Right ventricle myocardium superior (tissue), 1 donor: ENCODE results near the gene SWI5. TPM values are rescaled to one million over a fixed set of nuclear protein-coding genes. Genes with fewer than 3 reads are reported as not detected.
A peak's percentile ranks its signal among the peaks of the same experiment; 100 is the strongest.

Experiments
- ATAC-seq: fragments of 200-7000 bp; cut with Tn5 transposase; one replicate; pipeline ENCODE4 v1.9.1; 2020; ENCODE audit warnings: mild to moderate bottlenecking; ENCODE audit not compliant: poor library complexity
- DNase-seq: peaks from one replicate; pipeline ENCODE4 v3.0.0-alpha.2; 2020
- intact Hi-C: fragments of 100-400 bp; cut with DNase I; formaldehyde crosslinking; loops from one replicate; pipeline ENCODE4 v1.11.2; 2022
- total RNA-seq: library from RNA; stranded (reverse); fragmentation: NEBNext Ultra II Directional; extraction: Animal tissue kit (Norgen Biotek cat#: 25700); gene quantifications from one replicate; pipeline ENCODE4 v1.2.1, GENCODE V29; 2021
- donor health status: DM: no; HTN: yes; CAD: no; lungs with severe emphysema.

The SWI5 gene
- total RNA-seq, 1 donor from 2014 or later, result 16.3 TPM

DNA sequence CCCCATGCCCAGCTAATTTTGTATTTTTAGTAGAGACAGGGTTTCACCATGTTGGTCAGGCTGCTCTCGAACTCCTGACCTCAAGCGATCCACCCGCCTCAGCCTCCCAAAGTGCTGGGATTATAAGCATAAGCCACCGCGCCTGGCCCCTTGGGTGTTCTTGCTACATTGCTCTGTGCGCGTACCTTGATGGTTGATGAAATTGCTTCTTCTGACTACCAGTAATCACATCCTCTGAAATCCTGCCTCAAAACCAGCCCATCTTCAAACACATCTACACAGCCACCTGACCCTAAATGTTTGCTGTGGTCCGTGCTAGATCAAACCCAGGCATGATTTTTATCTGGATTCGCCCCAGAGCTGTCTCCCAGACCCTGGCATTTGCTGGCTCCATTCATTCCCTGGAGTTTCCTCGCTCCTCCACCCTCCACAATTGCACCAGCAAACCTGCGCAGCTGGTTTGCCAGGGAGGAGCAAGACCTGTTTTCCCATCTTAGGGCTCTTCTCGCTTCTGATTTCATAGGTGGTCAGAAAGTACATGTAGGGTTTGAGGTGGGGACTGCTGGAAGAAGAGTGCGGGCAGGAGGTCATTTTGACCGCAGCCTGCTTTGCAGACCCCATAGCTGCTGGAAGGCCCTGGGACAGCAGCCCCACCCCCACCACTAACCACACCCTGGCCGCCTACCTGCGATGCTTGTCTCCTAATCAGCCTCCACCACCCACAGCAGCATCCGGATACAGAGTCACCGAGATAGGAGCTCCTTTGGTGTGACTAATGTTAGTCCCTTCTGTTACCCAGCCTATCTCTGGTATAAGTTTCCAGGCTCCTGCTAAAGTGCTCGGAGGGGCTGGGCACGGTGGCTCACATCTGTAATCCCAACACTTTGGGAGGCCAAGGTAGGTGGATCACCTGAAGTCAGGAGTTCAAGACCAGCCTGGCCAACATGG is 22.7 kb downstream of the SWI5 start:
- intact Hi-C loops, result no loop called here
- ATAC-seq, result no peak
- no peak for DNase-seq

DNA sequence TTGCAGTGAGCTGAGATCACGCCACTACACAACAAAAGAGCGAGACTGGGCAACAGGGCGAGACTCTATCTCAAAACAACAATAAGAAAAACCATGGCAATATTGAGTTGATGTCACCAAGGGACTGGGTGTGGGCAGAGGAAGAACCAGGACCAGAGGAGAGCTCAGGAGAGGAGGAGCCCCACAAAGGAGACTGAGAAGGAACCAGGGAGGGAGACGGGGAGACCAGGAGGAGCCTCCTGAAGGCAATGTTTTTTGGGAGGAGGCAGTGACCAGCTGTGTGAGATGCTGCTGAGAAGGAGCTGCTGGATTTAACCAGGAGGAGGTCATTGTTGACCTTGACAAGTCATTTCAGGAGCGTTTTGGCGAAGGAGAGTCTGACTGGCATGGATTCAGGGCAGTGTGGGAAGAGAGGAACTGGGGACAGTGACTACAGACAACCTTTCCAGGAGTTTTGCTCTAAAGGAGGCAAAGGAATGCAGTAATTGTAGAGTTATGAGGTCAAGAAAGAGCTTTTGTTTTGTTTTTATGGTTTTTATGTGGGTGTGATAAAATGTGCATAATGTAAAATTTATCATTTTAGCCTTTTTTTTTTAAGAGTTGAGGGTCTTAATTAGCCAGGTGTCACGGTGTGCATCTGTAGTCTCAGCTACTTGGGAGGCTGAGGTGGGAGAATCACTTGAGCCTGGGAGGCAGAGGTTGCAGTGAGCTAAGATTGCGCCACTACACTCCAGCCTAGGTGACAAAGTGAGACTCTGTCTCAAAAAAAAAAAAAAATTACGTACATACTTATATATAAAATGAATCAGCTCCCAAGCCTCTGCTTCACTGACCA is 28.3 kb downstream of the SWI5 start:
- intact Hi-C loops, result no loop called here
- DNase-seq (no peak), ATAC-seq (peak; percentile 44)

DNA sequence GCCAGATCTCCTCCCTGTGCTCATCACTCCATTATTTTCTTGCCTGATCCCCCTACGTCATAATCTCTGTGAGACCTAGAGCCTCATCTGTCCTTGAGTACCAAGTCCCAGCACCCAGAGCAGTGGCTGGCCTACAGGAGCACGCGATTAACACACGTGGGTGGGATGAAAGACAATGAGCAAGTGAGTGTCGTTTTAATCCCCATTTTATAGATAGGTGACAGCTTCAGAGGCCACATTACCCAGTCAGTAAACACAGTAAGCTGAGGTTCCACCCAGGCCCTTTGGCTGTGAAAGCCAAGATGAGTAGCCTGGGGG is 28.9 kb downstream of the SWI5 start:
- intact Hi-C loops, result no loop called here
- ATAC-seq (no peak), DNase-seq (no peak)

DNA sequence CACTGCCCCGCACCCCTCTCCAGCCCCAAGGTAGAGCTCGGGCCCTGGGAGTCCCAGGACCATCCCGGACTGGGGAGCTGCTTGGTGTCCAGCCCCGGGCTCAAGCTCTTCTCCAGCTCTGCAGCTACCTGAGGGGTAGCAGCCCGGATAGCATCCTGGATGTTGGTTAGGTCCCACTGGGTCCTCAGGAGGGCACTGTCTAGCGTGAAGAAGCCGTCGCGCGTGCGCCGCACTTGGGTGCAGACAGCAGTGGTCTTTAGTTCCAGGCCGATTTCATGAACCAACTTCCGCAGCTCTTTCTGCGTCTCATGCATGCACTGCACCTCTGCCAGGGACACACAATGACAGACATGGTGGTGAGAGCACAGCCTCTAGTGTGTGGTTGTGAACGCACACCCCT is 33.5 kb downstream of the SWI5 start:
- intact Hi-C loops, result no loop called here
- no peak for ATAC-seq
- no peak for DNase-seq

DNA sequence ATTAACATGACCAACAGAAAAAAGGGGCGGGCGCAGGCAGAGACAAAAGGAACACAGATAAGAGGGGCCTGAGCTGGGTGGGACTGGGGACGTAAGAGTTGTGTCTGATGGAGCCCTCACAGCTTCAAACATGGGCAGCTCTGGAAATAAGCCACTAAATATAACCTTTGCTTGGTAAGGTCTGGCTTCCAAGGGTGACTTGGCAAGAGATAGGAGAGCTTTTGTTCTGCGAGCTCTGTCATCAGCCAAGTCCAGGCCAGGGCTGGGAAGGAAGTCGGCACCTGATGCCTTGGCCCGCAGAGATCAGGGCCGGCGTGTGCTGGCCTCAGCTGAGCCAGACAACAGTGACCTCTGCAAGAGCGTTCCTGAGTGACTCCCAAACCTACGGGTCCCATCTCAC is 34.4 kb downstream of the SWI5 start:
- peak; percentile 60 for DNase-seq
- peak; percentile 92 for ATAC-seq
- intact Hi-C loops, result no loop called here

DNA sequence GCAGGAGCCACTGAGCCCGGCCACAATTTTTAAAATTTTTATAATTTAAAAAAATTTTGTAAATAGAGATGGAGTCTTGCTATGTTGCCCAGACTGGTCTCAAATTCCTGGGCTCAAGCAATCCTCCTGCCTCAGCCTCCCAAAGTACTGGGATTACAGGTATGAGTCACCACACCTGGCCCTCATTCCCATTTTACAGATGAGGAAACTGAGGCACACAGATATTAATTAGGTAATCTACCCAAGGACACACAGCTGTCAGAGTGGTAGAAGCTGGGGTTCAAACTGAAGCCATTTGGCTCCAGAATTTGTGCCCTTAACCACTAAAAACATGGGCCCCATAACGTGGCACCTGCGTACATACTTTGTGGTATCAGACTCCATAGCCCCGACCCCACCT is 38.6 kb downstream of the SWI5 start:
- intact Hi-C loops, result no loop called here
- DNase-seq, result no peak
- ATAC-seq, result no peak

DNA sequence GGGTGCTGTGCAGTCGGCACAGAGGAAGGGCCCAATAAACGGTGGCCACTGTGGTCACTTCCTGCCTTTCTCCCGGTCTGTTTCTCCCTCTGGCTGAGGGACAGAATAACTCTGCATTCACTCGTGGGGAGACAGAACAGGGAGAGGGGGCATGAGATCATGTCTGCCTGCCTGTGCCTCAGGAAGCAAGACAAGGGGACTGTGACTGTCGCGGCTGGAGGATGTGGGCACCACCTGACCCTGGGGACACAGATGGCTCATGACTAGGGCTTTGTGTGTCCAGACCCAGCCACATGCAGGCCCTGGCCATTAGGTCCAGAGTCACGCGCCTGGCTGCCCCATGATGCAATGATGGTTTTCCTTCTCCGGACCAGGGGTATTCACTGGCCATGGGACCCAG is 40.3 kb downstream of the SWI5 start:
- intact Hi-C loops, result no loop called here
- DNase-seq, result no peak
- no peak for ATAC-seq

DNA sequence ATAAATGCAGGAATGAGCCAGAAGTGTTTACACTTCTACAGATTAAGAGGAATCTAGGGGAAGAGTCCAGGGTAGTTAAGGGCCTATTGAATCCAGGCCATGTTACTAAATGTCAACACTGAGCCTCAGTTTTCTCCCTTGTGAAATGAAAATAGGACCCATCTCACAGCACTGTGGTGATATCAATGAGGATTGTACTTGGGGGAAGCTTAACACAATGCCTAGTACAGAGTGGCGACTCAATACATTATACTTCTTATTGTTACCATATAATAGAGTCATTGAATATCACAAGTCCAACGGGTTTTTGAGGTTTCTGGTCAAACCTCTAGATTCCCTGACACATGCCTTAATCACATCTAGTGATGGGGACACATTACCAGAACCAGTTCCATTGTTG is 41.6 kb downstream of the SWI5 start:
- DNase-seq (no peak), ATAC-seq (no peak)
- intact Hi-C loops, result no loop called here

DNA sequence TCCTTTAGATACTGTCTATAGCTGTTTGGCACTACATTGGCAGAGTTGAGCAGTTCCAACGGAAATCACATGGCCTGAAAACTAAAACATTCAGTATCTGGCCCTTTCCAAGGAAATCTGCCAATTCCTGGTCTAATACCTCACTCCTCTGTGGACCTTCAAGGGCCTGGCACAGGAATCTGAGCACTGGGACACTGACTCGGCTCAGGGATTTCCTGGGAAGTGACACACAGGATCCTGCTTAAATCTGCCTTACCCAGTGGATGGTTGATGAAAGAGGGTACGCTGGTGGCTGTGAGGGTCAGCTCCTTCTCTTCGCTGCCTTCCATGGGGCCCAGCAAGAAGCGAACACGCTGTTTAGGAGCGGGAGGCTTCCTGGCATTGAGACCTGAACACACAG is 45.3 kb downstream of the SWI5 start:
- ATAC-seq, result no peak
- intact Hi-C loops, result no loop called here

DNA sequence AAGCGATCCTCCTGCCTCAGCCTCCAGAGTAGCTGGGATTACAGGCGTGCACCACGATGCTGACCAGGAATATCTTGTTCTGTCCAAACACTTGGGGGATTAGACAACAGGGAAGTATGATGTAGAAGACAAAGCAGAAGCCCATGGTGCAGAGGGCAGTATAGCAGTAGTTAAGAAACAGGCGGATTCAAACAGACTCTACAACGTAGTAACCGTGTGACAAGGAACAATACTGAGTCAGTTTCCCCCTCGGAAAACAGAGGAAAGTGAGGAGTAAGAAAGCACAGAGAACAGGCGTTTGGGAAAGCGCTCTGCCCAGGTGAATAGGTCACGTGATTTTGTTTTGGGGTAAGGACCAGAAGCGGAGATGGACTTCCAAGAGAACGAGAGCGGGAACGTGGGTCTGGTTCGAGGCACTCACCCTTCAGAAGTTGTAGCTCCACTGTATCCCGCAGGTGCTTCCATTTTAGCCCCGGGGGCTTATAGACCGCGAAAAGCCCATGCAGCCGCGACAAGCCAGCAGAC is 45.9 kb downstream of the SWI5 start:
- no peak for ATAC-seq
- DNase-seq, result no peak

More for the DNA sequence above, 45.3 kb downstream of the SWI5 start:
- DNase-seq, result no peak

DNA sequence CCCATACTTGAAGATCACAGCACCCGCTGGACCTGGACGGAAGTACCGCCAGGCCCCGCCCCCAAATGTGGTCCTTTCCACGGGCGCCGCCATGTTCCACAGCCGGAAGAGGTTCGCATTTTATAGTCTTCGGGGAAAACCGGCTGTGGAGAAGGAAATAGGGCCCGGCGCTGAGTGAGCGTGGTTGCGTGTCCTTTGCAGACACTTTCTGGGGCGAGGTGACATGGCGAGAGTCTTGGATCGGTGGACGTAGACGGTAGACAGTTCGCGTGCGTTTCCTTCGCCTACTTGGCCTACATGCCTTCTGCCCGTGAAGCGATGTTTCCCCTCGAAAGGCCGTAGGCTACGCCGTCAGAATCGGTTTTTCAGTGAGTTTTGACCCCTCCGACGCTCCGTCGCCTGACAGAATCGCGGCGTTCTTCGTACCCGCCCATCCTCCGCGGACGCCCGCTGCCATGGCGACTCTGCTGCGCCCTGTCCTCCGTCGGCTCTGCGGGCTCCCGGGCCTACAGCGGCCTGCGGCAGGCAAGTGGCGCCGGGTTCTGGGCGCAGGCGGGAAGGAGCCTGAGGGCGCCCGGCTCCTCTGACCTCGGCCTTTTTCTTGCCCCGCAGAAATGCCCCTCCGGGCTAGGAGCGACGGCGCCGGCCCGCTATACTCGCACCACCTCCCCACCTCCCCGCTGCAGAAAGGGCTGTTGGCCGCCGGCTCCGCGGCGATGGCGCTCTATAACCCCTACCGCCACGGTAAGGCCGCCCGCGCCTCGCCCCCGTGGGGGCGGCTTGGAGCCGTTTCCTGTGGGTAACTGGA is 46.5 kb downstream of the SWI5 start, which contains the start of the genes COQ4 and TRUB2:
Gene COQ4 (plus strand): TSS at position 436 of the 808 bp plus-strand sequence. CDS start 20 bp downstream, at position 456.
Gene TRUB2 (minus strand): TSS at position 44 of the 808 bp plus-strand sequence. CDS start 39 bp downstream, at position 5.
- ATAC-seq, result peak; percentile 98
- peak; percentile 96 for DNase-seq
- intact Hi-C loops, result no loop called here

More for the DNA sequence above, 45.9 kb downstream of the SWI5 start:
- intact Hi-C loops, result no loop called here

DNA sequence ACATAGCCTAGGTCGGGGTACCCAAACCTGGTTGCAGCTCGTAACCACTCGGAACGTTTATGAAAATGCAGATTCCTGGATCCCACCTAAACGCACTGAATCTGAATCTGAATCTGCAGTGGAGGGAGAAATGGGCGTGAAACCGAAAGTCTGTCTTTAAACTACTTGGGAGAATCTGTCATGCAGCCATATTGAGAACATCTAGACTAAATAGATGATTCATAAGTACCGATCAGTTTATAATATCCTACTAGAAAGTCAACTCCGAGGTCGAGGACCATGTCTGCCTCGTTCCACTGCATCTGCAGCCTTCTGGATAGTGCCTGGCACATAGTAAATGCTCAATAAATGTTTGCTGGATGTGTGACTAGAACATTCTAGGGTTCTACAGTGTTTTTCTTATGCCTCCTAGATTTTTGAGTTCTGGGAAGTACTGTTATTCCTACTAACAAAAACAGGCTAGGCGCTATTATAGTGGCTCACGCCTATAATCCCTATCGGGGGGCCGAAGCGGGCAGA is 47.2 kb downstream of the SWI5 start:
- intact Hi-C loops, result no loop called here
- DNase-seq, result no peak
- no peak for ATAC-seq

DNA sequence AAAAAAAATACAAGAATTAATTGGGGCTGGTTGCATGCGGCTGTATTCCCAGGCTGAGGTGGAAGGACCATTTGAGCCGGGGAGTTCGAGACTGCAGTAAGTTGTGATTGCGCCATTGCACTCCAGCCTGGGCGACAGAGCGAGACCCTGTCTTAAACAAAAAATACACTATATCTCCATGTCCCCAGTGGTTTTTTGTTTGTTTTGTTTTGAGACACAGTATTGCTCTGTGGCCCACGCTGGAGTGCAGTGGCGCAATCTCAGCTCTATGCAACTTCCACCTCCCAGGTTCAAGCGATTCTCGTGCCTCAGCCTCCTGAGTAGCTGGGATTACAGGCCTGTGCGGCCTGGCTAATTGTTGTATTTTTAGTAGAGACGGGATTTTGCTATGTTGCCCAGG is 47.7 kb downstream of the SWI5 start:
- no peak for ATAC-seq
- intact Hi-C loops, result no loop called here
- DNase-seq, result no peak

DNA sequence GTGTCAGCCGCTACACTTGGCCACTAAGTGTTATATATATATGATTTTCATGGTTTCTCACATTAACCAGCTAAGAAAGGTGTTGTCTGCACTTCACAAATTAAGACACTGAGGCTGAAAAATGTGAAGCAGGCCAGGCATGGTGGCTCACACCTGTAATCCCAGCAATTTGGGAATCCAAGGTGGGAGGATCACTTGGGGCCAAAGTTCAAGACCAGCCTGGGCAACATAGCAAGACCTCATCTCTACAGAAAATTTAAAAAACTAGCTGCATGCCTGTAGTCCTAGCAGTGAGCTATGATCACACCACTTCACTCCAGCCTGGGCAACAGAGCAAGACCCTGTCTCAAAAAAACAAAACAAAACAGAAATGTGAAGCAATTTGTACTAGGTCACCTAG is 48.3 kb downstream of the SWI5 start:
- ATAC-seq (no peak), DNase-seq (no peak)
- intact Hi-C loops, result no loop called here

DNA sequence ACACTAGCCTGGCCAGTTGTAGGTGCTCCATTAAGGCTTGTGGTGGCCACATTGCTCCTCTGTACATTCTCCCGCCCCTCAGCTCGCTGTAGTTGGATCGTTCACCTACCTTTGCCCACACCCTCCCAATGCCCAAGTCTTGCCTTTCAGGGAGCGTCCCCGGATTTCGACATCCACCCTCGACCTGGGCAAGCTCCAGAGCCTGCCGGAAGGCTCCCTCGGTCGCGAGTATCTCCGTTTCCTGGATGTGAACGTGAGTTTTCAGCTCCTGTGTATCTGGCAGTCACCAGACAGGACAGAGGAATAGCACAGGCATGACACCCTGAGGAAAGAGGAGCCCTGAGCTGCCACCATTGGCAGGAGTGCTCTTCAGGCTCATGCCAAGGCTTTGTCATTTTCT is 49.6 kb downstream of the SWI5 start:
- ATAC-seq (no peak), DNase-seq (no peak)
- intact Hi-C loops, result no loop called here

DNA sequence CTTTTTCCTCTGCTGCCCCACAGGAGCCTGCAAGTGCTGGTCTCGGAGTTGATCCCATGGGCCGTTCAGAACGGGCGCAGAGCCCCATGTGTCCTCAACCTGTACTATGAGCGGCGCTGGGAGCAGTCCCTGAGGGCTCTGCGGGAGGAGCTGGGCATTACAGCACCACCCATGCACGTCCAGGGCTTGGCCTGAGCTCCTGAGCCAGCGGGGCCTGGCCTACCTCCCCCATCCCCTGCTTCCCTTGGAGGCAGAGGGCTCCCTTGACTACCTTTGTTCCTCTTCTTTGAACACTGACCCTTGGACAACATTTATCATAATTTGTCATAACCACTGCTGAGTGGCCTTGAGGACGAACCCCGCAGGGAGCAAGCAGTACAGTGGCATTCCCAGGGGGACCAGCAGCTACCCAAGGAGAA is 57.4 kb downstream of the SWI5 start:
- no peak for DNase-seq
- intact Hi-C loops, result no loop called here
- ATAC-seq, result no peak

DNA sequence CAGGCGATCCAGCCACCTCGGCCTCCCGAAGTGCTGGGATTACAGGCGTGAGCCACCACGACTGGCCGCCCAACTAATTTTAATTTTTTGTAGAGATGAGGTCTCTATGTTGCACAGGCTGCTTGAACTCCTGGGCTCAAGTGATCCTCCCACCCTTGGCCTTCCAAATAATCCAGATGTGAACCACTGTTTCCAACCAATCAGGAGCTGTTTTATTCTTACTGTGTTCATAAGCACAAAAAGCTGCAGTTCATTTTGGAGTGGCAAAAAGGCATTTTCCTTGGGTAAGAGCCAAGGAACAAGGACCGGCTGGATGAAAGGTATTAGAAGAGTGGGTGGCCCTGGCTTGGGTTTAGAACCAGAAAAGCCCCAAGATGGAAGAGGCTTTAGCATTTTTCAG is 59.1 kb downstream of the SWI5 start:
- intact Hi-C loops, result no loop called here
- ATAC-seq (no peak), DNase-seq (no peak)

DNA sequence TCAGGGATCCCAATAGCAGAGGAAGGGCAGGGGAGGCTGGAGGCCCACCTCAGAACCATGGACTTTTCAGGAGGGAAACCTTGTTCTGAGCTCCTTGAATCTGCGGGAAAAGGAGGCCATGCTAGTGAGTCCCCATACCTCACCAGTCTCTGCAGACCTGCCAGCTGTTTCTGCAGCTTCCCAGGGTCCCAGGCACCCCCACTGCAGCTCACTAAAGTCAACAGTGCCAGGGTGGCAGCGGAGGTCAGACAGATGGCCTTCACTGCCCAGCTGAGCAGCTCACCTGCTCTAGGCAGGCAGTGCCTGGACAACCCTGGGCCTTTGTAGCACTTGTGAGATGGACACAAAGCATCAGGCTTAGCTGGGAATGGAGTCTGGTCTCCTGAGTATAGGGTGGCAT is 59.8 kb downstream of the SWI5 start:
- intact Hi-C loops, result no loop called here
- no peak for DNase-seq
- ATAC-seq, result no peak

DNA sequence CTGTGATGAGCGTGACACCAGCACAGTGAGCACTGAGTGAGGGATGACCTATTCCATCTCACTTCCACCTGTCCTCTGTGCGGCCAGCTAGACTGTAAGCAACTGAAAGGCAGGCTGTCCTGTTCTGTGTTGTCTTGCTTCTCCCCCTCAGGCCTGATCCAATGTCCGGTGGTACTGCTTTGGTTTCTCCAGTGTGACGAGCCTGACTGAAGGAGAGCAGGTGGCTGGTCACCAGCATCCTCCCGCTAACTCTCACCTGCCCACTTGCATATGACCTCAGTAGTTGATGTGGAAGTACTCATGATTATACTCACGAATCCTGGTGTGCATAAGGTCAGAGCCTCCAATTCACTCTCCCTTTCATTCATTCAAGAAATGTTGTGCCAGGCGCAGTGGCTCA is 61.9 kb downstream of the SWI5 start:
- intact Hi-C loops, result no loop called here
- no peak for ATAC-seq
- no peak for DNase-seq
